Muscle layer of colon (tissue), 2 donors: ENCODE measurements around the gene CCNI.
"Not testable (repeated sequence)": the region's sequence is repeated elsewhere in the genome, so short reads cannot be mapped to it uniquely, and the experiment has no call there.

Experiments
- H3K27ac ChIP-seq: one replicate; pipeline ENCODE4 v1.7.0; 2013; ENCODE audit warnings: low read depth, mild to moderate bottlenecking, low read length, moderate library complexity
- H3K27me3 ChIP-seq, 2 donors: one replicate each; pipeline ENCODE4 v1.7.0; 2013; ENCODE audit warnings: low read length in 2 of 2, mild to moderate bottlenecking in 2 of 2; ENCODE audit not compliant: insufficient read depth in 2 of 2, control insufficient read depth in 1 of 2
- H3K36me3 ChIP-seq: one replicate; pipeline ENCODE4 v1.7.0; 2013; ENCODE audit warnings: mild to moderate bottlenecking, low read length; ENCODE audit not compliant: insufficient read depth
- H3K4me1 ChIP-seq: one replicate; pipeline ENCODE4 v1.7.0; 2013; ENCODE audit warnings: mild to moderate bottlenecking, low read length; ENCODE audit not compliant: insufficient read depth
- H3K4me3 ChIP-seq, 2 donors: one replicate each; pipeline ENCODE4 v1.7.0; 2013; ENCODE audit warnings: low read length in 2 of 2, low read depth in 1 of 2, mild to moderate bottlenecking in 1 of 2, moderate library complexity in 1 of 2
- H3K9ac ChIP-seq: one replicate; pipeline ENCODE4 v1.7.0; 2013; ENCODE audit warnings: low read length
- H3K9me3 ChIP-seq: one replicate; pipeline ENCODE4 v1.7.0; 2013; ENCODE audit warnings: mild to moderate bottlenecking, low read length
- donor health status: abdominal sarcoma.
- donor health status: Adenocarcinoma of cecum.

Gene CCNI

DNA sequence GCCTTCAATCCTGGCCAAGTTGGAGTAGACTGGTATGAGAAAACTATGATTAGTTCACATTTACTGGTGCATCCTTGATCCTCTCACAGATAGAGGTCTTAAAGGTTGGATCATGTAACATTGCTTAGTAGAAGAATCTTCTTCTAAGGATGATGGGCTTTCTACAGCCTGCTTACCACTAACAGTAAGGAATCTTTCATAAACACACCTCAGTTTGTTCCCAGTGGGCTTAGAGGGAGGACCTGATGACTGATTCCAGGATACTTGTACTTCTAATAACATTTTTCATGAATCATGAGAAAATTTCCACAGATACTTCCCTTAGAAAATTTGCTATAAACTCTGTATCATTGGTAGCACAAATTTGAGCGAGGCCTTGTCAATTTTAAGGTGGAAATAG, 40.6 kb downstream of the CCNI start:
- Histone ChIP-seq H3K4me3 (no peak overlapping the region), H3K4me1 (no peaks in the 10 kb centered on the region), H3K9ac (no peak overlapping the region), H3K9me3 (no peaks in the 10 kb centered on the region), H3K27me3 (no peaks in the 10 kb centered on the region), H3K27ac (no peak overlapping the region), H3K36me3 (peaks cover 44% of the 10 kb centered on the region)

DNA sequence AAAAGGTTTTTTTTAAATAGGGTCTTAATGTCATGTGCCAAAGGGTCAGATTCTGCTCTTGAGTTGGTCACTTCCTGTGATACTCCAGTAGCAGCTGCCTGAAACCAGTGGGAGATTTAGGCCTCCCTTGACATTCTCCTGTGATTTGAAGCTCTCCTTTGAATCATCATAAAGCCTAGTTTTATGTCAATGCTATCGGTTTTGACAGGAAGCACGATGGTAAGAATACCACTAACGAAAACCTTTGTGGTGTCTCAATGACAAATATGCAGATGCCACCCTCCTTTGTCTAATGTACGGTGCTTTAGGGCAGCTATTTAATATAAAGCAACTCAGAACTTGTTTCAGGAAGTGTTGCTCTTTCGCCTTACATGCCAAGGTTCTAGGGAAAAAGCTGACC, 44.2 kb downstream of the CCNI start:
- no peak overlapping the region for H3K9ac ChIP-seq
- peaks cover 49% of the 10 kb centered on the region for H3K36me3 ChIP-seq
- H3K27ac ChIP-seq = no peak overlapping the region
- no peaks in the 10 kb centered on the region for H3K4me1 ChIP-seq
- H3K4me3 ChIP-seq = no peak overlapping the region
- H3K27me3 ChIP-seq = no peaks in the 10 kb centered on the region
- no peaks in the 10 kb centered on the region for H3K9me3 ChIP-seq

- H3K4me3 ChIP-seq, H3K27me3 ChIP-seq, H3K9me3 ChIP-seq, H3K4me1 ChIP-seq, H3K9ac ChIP-seq, H3K27ac ChIP-seq: not testable (repeated sequence)
- peaks cover 41% of the 10 kb centered on the region for H3K36me3 ChIP-seq
Observed at GRCh38 chr4:77029757-77030156, 46.0 kb downstream of the CCNI start.

- H3K4me1 ChIP-seq = no peaks in the 10 kb centered on the region
- no peak overlapping the region for H3K27ac ChIP-seq
- peaks cover 52% of the 10 kb centered on the region for H3K36me3 ChIP-seq
- no peak overlapping the region for H3K4me3 ChIP-seq
- no peaks in the 10 kb centered on the region for H3K27me3 ChIP-seq
- H3K9me3 ChIP-seq = no peaks in the 10 kb centered on the region
- H3K9ac ChIP-seq = no peak overlapping the region
Observed at GRCh38 chr4:77028246-77028645, 47.5 kb downstream of the CCNI start.

GRCh38 chr4:77026322-77026704, 49.5 kb downstream of the CCNI start:
- Histone ChIP-seq H3K27me3 (no peaks in the 10 kb centered on the region), H3K9ac (no peak overlapping the region), H3K27ac (no peak overlapping the region), H3K4me1 (peaks cover 3% of the 10 kb centered on the region), H3K4me3 (no peak overlapping the region), H3K36me3 (peaks cover 46% of the 10 kb centered on the region), H3K9me3 (no peaks in the 10 kb centered on the region)

- no peaks in the 10 kb centered on the region for H3K27me3 ChIP-seq
- H3K27ac ChIP-seq = no peak overlapping the region
- H3K9ac ChIP-seq = no peak overlapping the region
- H3K4me1 ChIP-seq = peaks cover 3% of the 10 kb centered on the region
- H3K36me3 ChIP-seq = peaks cover 43% of the 10 kb centered on the region
- H3K9me3 ChIP-seq = no peaks in the 10 kb centered on the region
- H3K4me3 ChIP-seq = no peak overlapping the region
Observed at GRCh38 chr4:77025643-77026321, 50.0 kb downstream of the CCNI start.

DNA sequence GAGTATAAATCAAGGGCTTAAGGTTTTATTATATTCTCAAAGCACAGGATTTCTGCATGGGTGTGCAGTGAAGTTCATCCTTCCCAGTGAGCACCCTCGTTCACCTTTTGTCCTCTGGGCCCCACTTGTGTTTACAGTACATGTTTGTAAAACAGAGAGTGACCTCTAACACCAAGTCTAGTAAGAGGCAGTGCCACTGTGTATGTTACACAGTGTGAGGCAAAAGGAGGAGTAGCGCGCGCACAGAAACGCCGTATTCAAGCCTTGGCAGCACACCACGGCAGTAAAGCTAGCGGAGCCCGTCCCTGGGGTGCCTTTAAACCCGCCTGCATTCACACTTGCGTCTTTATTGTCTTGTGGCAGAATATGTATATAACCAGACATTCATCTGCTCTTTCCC, 51.9 kb downstream of the CCNI start:
- H3K4me1 ChIP-seq = peaks cover 3% of the 10 kb centered on the region
- H3K27me3 ChIP-seq = no peaks in the 10 kb centered on the region
- no peak overlapping the region for H3K9ac ChIP-seq
- H3K36me3 ChIP-seq = peaks cover 50% of the 10 kb centered on the region
- H3K9me3 ChIP-seq = no peaks in the 10 kb centered on the region
- no peak overlapping the region for H3K27ac ChIP-seq
- H3K4me3 ChIP-seq = no peak overlapping the region

- H3K9ac ChIP-seq = no peak overlapping the region
- H3K4me3 ChIP-seq = no peak overlapping the region
- H3K27ac ChIP-seq = no peak overlapping the region
- H3K36me3 ChIP-seq = peaks cover 38% of the 10 kb centered on the region
- H3K4me1 ChIP-seq = peaks cover 3% of the 10 kb centered on the region
- no peaks in the 10 kb centered on the region for H3K9me3 ChIP-seq
- no peaks in the 10 kb centered on the region for H3K27me3 ChIP-seq
Observed at GRCh38 chr4:77022560-77023179, 53.1 kb downstream of the CCNI start.

- Histone ChIP-seq H3K9me3 (no peaks in the 10 kb centered on the region), H3K36me3 (peaks cover 37% of the 10 kb centered on the region), H3K4me1 (peaks cover 3% of the 10 kb centered on the region), H3K27ac (no peak overlapping the region), H3K27me3 (no peaks in the 10 kb centered on the region), H3K4me3 (no peak overlapping the region), H3K9ac (no peak overlapping the region)
Observed at GRCh38 chr4:77021614-77022089, 54.1 kb downstream of the CCNI start.

GRCh38 chr4:77020017-77020416, 55.8 kb downstream of the CCNI start:
- H3K27me3 ChIP-seq = no peaks in the 10 kb centered on the region
- H3K9ac ChIP-seq = no peak overlapping the region

DNA sequence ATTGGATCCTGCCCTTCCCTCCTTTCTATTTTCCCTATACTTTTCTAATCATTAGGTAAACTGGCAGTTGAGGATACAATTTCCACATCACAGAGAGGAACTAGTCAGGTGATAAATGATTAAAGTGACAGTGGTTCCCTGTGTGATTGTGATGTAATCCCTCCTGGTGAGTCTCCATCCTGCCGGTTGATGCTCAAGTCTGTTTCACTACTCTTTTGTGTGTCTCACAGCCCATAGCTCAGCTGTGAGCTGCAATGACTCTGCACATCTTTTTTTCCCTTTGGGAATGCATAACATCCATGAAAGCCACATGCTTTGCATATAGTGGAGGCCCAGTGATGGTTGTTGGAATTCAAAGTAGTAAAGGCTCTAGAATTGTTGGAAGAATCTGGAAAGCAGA, 60.4 kb downstream of the CCNI start:
- no peak overlapping the region for H3K9ac ChIP-seq
- H3K36me3 ChIP-seq = peaks cover 25% of the 10 kb centered on the region
- no peaks in the 10 kb centered on the region for H3K27me3 ChIP-seq
- H3K4me3 ChIP-seq = no peak overlapping the region
- H3K9me3 ChIP-seq = no peaks in the 10 kb centered on the region
- no peak overlapping the region for H3K27ac ChIP-seq
- H3K4me1 ChIP-seq = no peaks in the 10 kb centered on the region

More at GRCh38 chr4:77020017-77020416, 55.8 kb downstream of the CCNI start:
- H3K9me3 ChIP-seq = no peaks in the 10 kb centered on the region
- peaks cover 46% of the 10 kb centered on the region for H3K36me3 ChIP-seq
- no peak overlapping the region for H3K27ac ChIP-seq
- H3K4me3 ChIP-seq = no peak overlapping the region
- H3K4me1 ChIP-seq = peaks cover 3% of the 10 kb centered on the region

DNA sequence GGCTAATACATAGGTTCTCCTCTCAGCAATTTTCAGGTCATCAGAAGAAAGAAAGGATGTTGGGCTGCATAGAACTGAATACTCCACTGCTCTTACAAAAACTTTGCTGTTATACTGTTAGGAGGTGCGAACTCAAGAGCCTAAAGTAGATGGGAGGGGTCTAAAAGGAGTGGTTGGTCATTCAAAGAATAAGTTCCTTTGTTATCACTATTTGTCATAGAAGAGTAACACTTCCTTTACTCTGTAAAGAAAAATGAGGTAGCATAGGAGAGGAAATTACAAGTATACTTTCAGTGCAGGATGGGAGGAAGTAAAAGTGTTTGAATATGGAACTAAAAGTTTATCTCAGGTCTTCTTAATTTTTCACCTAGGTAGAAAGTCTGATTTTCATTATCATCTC, 61.5 kb downstream of the CCNI start:
- H3K4me3 ChIP-seq = no peak overlapping the region
- H3K36me3 ChIP-seq = peaks cover 17% of the 10 kb centered on the region
- no peak overlapping the region for H3K27ac ChIP-seq
- H3K9ac ChIP-seq = no peak overlapping the region
- H3K27me3 ChIP-seq = no peaks in the 10 kb centered on the region
- no peaks in the 10 kb centered on the region for H3K4me1 ChIP-seq
- H3K9me3 ChIP-seq = no peaks in the 10 kb centered on the region
